Tibial artery (tissue), 4 donors: ENCODE measurements around the gene NPHP4.

Source experiments
- DNase-seq, 2 donors: peaks; one replicate each; pipeline ENCODE4 v3.0.0-alpha.2; 2019
- H3K27ac ChIP-seq, 2 donors: fragments of 200-600 bp; sonication (generic) in 1 of 2; 1 replicate in 1 of 2; 2 replicates in 1 of 2; pipeline ENCODE4 v1.5.1; 2018 to 2019; ENCODE audit warnings: mild to moderate bottlenecking in 1 of 2
- H3K27me3 ChIP-seq, 2 donors: fragments of 200-600 bp; sonication (generic) in 1 of 2; one replicate each; pipeline versions ENCODE4 v1.5.1 to v1.6.0; 2016 to 2019
- H3K36me3 ChIP-seq, 3 donors: fragments of 200-600 bp; sonication (generic) in 2 of 3; one replicate each; pipeline ENCODE4 v1.5.1; 2016 to 2019; ENCODE audit warnings: mild to moderate bottlenecking in 2 of 3
- H3K4me1 ChIP-seq, 4 donors: fragments of 200-600 bp; sonication (generic) in 2 of 4; 1 replicate in 3 of 4; 2 replicates in 1 of 4; pipeline ENCODE4 v1.5.1; 2016 to 2019
- H3K4me3 ChIP-seq, 2 donors: fragments of 200-600 bp; sonication (generic) in 1 of 2; 1 replicate in 1 of 2; 2 replicates in 1 of 2; pipeline ENCODE4 v1.5.1; 2018 to 2019; ENCODE audit warnings: mild to moderate bottlenecking in 2 of 2
- H3K9me3 ChIP-seq, 3 donors: fragments of 200-600 bp; sonication (generic) in 1 of 3; one replicate each; pipeline ENCODE4 v1.5.1; 2016 to 2019
- intact Hi-C: fragments of 100-400 bp; cut with DNase I; formaldehyde crosslinking; loops from one replicate; pipeline ENCODE4 v1.15.0; 2023; ENCODE audit warnings: low total_unique reads
- TF ChIP-seq, protein P1 (sequence below), 2 experiments: fragments of 200-600 bp in 1 of 2; fragments of 450-650 bp in 1 of 2; IDR thresholded peaks; one replicate each; pipeline ENCODE4 v1.5.1; 2017 to 2019; ENCODE audit warnings: antibody characterized with exemption in 2 of 2, mild to moderate bottlenecking in 1 of 2, moderate library complexity in 1 of 2

Gene NPHP4

DNA sequence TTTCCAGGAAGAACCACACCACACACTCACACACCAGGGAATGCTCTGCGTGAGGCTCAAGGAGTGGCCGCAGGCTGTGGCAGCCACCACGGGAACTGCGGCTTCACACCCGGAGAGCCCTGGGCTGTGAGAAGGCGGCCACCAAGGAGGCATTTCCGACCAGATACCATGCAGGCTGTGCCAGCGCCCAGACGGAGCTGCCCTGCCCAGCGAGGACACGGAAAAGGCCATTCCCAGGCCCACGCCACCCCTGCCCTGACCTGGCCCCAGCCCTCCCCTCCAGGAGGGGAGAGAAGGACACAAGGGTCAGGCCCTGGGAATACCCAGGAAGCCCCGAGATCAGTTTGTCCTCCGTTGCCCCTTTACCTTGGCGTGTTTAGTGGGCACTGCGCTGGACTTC lies 119.3 kb downstream of the NPHP4 start:
- intact Hi-C loops: no loop called here
- H3K36me3 ChIP-seq: peaks cover 15 to 84% (median 57%) of the 10 kb centered on the region in 3 donors
- no peak overlapping the region for H3K4me3 ChIP-seq
- H3K27ac ChIP-seq: no peak overlapping the region
- H3K27me3 ChIP-seq: no peaks in the 10 kb centered on the region
- TF ChIP-seq, protein P1, sequence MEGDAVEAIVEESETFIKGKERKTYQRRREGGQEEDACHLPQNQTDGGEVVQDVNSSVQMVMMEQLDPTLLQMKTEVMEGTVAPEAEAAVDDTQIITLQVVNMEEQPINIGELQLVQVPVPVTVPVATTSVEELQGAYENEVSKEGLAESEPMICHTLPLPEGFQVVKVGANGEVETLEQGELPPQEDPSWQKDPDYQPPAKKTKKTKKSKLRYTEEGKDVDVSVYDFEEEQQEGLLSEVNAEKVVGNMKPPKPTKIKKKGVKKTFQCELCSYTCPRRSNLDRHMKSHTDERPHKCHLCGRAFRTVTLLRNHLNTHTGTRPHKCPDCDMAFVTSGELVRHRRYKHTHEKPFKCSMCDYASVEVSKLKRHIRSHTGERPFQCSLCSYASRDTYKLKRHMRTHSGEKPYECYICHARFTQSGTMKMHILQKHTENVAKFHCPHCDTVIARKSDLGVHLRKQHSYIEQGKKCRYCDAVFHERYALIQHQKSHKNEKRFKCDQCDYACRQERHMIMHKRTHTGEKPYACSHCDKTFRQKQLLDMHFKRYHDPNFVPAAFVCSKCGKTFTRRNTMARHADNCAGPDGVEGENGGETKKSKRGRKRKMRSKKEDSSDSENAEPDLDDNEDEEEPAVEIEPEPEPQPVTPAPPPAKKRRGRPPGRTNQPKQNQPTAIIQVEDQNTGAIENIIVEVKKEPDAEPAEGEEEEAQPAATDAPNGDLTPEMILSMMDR (IDR thresholded peaks at IDR 0.05): no peak
- H3K9me3 ChIP-seq: no peaks in the 10 kb centered on the region
- no peak for DNase-seq
- H3K4me1 ChIP-seq: no peaks in the 10 kb centered on the region

DNA sequence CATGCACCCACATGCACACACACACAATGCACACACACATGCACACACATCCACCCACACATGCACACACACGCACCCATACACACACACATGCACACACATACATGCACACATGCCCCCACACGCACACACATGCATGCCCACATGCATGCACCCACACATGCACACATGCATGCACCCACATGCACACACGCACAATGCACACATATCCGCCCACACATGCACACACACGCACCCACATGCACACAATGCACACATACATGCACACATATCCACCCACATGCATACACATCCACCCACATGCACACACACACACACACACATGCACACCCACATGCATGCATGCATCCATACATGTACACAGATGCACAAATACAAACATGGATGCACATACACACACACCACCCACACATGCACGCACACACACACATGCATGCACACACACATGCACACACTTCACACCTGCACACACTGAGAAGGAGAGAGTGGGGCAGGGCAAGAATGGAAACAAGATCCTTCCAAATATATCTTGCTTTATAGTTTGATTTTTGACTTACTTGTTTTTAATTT lies 123.2 kb downstream of the NPHP4 start:
- H3K27me3 ChIP-seq: no peaks in the 10 kb centered on the region
- no peaks in the 10 kb centered on the region for H3K4me1 ChIP-seq
- DNase-seq: no peak
- peaks cover under 1 to 79% (median 47%) of the 10 kb centered on the region in 3 donors for H3K36me3 ChIP-seq
- intact Hi-C loops: no loop called here
- TF ChIP-seq, protein P1 (IDR thresholded peaks at IDR 0.05): no peak
- no peak overlapping the region for H3K4me3 ChIP-seq
- no peaks in the 10 kb centered on the region for H3K9me3 ChIP-seq
- no peak overlapping the region for H3K27ac ChIP-seq

DNA sequence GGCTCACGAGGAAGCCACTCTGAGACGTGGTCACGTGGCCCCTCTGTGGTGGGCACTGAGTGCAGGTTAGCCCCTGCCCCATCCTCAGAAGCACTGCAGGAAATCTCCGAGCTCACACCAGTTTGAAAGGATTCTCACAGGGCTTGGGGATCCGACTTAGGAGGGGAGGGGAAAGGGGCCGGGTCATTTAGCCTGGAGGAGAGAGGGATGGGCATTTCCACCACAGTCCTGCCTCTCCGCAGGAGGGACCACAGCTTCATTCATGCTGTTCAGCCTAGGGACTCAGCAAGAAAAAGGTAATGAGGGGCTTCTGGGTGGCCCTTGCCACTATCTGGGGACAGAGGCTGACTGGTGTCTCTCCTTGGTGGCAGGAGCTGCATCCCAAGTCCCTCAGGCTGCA lies 126.5 kb downstream of the NPHP4 start:
- no peak overlapping the region for H3K4me3 ChIP-seq
- TF ChIP-seq, protein P1 (IDR thresholded peaks at IDR 0.05): no peak
- H3K27me3 ChIP-seq: no peaks in the 10 kb centered on the region
- H3K36me3 ChIP-seq: peaks cover 17 to 78% (median 50%) of the 10 kb centered on the region in 3 donors
- DNase-seq: no peak
- no peak overlapping the region for H3K27ac ChIP-seq
- no peaks in the 10 kb centered on the region for H3K4me1 ChIP-seq
- no peaks in the 10 kb centered on the region for H3K9me3 ChIP-seq
- intact Hi-C loops: no loop called here

DNA sequence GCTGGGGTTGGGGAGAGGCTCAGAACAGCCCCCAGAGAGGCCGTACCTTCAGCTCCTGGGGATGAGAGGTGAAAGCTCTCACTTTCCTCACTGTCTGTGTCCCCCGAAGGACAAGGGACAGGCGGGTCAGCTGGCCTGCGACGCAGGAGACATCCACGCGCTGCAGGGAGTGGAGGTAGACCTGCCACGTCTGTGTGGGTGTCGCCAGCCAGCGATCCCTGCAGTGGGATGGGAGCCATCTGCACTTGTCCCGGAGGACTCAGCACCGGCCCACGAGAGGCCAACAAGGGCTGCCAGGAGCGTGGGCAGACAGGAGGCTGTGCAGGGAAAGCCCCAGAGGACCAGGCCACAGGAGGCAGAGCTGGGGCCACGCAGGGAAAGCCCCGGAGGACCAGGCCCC lies 127.2 kb downstream of the NPHP4 start:
- DNase-seq: no peak
- Histone ChIP-seq H3K4me3 (no peak overlapping the region), H3K36me3 (peaks cover 17 to 78% (median 50%) of the 10 kb centered on the region in 3 donors), H3K4me1 (no peaks in the 10 kb centered on the region), H3K27me3 (no peaks in the 10 kb centered on the region), H3K9me3 (no peaks in the 10 kb centered on the region), H3K27ac (no peak overlapping the region)
- intact Hi-C loops: no loop called here
- TF ChIP-seq, protein P1 (IDR thresholded peaks at IDR 0.05): no peak

DNA sequence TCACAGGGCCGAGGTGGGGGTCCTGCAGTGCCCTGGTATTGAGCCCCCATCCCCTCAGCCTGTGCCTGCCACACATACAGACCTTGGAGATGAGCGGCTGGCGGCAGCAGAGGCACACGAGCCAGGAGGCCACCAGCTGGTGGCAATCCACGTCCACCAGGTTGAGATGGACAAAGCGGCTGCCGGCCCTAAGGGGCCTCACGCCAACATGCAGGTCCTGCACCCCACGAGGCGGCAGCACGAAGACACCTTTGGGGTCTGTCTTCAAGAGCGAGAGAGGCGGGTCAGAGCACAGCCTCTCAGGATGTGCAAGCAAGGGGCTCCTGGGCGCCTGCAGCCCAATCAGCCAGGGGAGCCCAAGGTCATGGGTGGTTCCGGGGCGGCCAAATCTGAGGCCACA lies 128.0 kb downstream of the NPHP4 start:
- DNase-seq: no peak
- Histone ChIP-seq H3K4me1 (no peaks in the 10 kb centered on the region), H3K4me3 (no peak overlapping the region), H3K27ac (no peak overlapping the region), H3K27me3 (no peaks in the 10 kb centered on the region), H3K36me3 (peaks cover 17 to 81% (median 50%) of the 10 kb centered on the region in 3 donors), H3K9me3 (no peaks in the 10 kb centered on the region)
- TF ChIP-seq, protein P1 (IDR thresholded peaks at IDR 0.05): no peak
- intact Hi-C loops: no loop called here

DNA sequence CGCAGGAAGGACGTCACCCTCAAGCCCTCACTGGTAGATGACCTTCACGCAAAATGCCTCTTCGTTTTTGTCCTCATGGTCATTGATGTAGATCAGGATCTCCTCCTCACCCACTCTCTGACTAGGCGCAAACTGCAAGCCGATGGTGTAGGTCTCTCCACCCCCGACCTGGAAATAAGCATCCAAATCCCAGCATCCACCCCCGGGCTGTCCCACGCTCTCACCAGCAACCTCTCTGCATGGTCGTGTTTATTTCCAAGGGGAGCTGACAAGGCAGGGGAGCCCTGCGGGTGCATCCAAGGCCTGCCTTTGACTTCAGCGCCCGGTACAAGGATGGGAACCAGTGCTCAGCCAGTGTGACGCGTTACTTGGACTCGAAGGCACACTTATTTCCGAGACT lies 129.0 kb downstream of the NPHP4 start:
- TF ChIP-seq, protein P1 (IDR thresholded peaks at IDR 0.05): no peak
- no peak overlapping the region for H3K27ac ChIP-seq
- H3K4me3 ChIP-seq: no peak overlapping the region
- no peaks in the 10 kb centered on the region for H3K4me1 ChIP-seq
- peaks cover 17 to 91% (median 50%) of the 10 kb centered on the region in 3 donors for H3K36me3 ChIP-seq
- no peaks in the 10 kb centered on the region for H3K27me3 ChIP-seq
- H3K9me3 ChIP-seq: no peaks in the 10 kb centered on the region
- intact Hi-C loops: no loop called here
- DNase-seq: no peak
